ENCODE data around the gene MRPL21.

MRPL21 gene

DNA sequence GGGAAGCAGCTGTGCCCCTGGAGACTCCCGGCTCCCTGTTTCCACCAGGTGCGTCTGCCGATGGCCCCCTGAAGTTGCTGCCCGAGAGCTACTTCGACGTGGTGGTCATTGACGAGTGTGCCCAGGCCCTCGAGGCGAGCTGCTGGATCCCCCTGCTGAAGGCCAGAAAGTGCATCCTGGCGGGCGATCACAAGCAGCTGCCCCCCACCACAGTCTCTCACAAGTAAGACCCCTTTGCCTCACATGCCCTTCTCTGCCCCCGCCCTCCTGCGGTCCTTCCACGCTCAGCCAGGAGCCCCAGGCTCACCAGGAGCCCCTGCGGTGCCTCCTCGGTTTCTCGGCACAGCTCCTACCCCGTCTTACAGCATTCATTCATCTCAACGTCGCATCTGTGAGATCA is 25.5 kb upstream of the MRPL21 start:
- no peaks in the 10 kb centered on the region for H3K79me2 ChIP-seq
- H3K27me3 ChIP-seq (ENCODE audit: control insufficient read depth, insufficient read depth, low read length): no peaks in the 10 kb centered on the region
- H3K4me2 ChIP-seq (ENCODE audit: low read length): no peak overlapping the region
- no peak overlapping the region for H3K27ac ChIP-seq
- H2AFZ ChIP-seq: no peak overlapping the region
- TF ChIP-seq, protein P1, sequence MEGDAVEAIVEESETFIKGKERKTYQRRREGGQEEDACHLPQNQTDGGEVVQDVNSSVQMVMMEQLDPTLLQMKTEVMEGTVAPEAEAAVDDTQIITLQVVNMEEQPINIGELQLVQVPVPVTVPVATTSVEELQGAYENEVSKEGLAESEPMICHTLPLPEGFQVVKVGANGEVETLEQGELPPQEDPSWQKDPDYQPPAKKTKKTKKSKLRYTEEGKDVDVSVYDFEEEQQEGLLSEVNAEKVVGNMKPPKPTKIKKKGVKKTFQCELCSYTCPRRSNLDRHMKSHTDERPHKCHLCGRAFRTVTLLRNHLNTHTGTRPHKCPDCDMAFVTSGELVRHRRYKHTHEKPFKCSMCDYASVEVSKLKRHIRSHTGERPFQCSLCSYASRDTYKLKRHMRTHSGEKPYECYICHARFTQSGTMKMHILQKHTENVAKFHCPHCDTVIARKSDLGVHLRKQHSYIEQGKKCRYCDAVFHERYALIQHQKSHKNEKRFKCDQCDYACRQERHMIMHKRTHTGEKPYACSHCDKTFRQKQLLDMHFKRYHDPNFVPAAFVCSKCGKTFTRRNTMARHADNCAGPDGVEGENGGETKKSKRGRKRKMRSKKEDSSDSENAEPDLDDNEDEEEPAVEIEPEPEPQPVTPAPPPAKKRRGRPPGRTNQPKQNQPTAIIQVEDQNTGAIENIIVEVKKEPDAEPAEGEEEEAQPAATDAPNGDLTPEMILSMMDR (IDR thresholded peaks at IDR 0.05): no peak
- H3K4me3 ChIP-seq (ENCODE audit: low read depth, low read length): no peak overlapping the region
- H3K9me3 ChIP-seq (ENCODE audit: control insufficient read depth, low read length): no peaks in the 10 kb centered on the region
- H3K4me1 ChIP-seq: no peaks in the 10 kb centered on the region
- no peaks in the 10 kb centered on the region for H3K36me3 ChIP-seq (ENCODE audit: control insufficient read depth, insufficient read depth, low read length)
- no peak overlapping the region for H3K9ac ChIP-seq

DNA sequence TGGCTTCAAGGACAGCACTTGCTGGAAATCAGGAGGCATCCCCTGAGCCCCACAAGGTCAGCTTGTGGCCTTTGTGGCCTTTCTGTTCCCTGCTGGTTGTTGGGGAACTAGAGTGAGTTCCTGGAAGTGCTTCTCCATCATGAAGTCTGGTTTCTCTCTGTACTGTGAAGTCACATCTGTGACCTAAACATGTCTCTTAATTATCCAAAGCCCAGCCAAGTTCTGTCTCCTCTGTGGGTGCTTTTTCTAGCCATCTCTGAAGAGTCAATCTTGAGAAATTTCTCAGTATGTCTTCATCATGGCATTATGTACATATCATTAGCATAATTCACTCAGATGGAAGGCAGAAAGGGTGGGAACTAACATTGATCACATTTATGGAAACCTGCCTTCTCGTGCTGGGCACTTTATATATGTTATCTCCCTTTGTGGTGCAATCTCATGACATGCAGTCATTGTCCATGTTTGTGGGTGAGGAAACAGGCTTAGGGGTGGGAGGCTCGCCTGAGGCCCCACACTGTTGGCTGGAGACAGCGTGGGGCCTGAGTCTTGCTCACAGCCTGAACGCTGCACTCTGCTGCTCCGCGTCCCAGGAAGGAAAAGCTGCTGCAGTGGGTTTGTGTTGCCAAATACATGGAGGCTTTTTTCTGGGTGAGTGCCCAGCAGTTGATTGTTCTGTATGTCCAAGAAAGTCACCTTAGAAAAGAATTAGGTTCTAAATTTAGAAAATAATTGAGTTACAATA is 24.7 kb upstream of the MRPL21 start:
- Histone ChIP-seq H3K36me3 (ENCODE audit: control insufficient read depth, insufficient read depth, low read length) (no peaks in the 10 kb centered on the region), H2AFZ (no peak overlapping the region), H3K27me3 (ENCODE audit: control insufficient read depth, insufficient read depth, low read length) (no peaks in the 10 kb centered on the region), H3K4me3 (ENCODE audit: low read depth, low read length) (no peak overlapping the region), H3K79me2 (no peaks in the 10 kb centered on the region), H3K9ac (no peak overlapping the region), H3K4me2 (ENCODE audit: low read length) (no peak overlapping the region), H3K27ac (no peak overlapping the region), H3K9me3 (ENCODE audit: control insufficient read depth, low read length) (no peaks in the 10 kb centered on the region), H3K4me1 (no peaks in the 10 kb centered on the region)
- TF ChIP-seq, protein P1 (IDR thresholded peaks at IDR 0.05): no peak

DNA sequence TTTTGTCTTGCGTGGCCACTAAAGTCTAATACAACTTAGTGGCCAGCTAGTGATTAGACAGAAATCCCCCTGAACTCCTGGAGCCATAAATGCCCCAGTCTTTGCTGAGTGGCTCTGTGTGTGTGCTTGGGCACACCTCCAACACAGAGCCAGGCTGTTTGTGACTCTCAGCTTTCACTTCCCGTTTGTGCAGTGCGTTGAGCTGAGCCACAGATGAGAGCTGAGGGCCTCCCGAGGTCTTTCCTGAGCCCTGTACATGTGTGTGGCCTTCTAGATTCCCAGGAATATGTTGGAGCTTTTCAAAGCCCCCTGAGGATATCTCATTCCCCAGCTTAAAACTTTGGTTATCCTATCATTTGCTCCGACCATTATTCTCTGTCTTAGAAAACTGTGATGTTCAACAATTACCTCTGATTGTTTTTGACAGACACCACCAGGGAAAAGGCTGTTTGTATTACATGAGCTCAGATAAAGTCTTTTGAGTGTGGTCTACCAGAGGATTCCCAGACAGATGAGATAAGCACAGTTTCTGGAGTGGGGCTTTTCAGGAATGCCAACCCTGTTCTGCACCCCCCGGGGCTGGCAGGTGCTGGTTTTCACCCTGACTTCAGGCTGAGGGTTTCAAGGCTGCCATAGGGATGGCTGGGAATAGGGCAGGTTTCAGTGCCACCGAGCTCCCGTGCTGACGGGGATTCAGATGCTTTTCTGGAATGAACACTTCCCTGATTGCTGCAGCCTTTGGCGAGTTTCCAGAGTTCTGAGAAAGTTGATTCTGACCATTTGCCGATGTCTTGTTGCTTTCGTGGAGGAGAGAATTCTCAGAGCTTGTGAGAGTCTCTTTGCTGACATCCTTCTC is 23.9 kb upstream of the MRPL21 start:
- no peak overlapping the region for H2AFZ ChIP-seq
- H3K27me3 ChIP-seq (ENCODE audit: control insufficient read depth, insufficient read depth, low read length): no peaks in the 10 kb centered on the region
- H3K36me3 ChIP-seq (ENCODE audit: control insufficient read depth, insufficient read depth, low read length): no peaks in the 10 kb centered on the region
- no peak overlapping the region for H3K9ac ChIP-seq
- no peaks in the 10 kb centered on the region for H3K79me2 ChIP-seq
- TF ChIP-seq, protein P1 (IDR thresholded peaks at IDR 0.05): no peak
- H3K27ac ChIP-seq: no peak overlapping the region
- H3K4me1 ChIP-seq: no peaks in the 10 kb centered on the region
- H3K4me2 ChIP-seq (ENCODE audit: low read length): no peak overlapping the region
- no peak overlapping the region for H3K4me3 ChIP-seq (ENCODE audit: low read depth, low read length)
- H3K9me3 ChIP-seq (ENCODE audit: control insufficient read depth, low read length): no peaks in the 10 kb centered on the region

DNA sequence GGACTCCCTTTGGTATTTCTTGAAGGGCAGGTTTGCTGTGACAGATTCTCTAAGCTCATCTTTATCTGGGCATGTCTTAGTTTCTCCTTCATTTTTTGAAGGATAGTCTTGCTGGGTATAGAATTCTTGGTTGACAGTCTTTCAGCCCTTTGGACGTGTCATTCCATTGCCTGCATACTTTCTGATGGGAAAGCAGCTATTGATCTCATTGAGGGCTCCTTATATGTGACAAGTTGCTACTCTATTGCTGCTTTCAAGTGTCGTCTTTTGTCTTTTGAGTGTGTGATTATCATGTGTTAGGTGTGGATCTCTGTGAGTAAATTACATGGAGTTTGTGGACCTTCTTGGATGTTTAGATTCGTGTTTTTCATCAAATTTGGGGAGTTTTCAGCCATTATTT is 22.0 kb upstream of the MRPL21 start:
- H3K27ac ChIP-seq: no peak overlapping the region
- no peaks in the 10 kb centered on the region for H3K4me1 ChIP-seq
- H3K36me3 ChIP-seq (ENCODE audit: control insufficient read depth, insufficient read depth, low read length): no peaks in the 10 kb centered on the region
- H3K79me2 ChIP-seq: no peaks in the 10 kb centered on the region
- H2AFZ ChIP-seq: no peak overlapping the region
- no peak overlapping the region for H3K9ac ChIP-seq
- H3K4me3 ChIP-seq (ENCODE audit: low read depth, low read length): no peak overlapping the region
- no peaks in the 10 kb centered on the region for H3K27me3 ChIP-seq (ENCODE audit: control insufficient read depth, insufficient read depth, low read length)
- TF ChIP-seq, protein P1 (IDR thresholded peaks at IDR 0.05): no peak
- H3K4me2 ChIP-seq (ENCODE audit: low read length): no peak overlapping the region
- H3K9me3 ChIP-seq (ENCODE audit: control insufficient read depth, low read length): no peaks in the 10 kb centered on the region

Measured in parathyroid adenoma (tissue), 2 donors.